HG03025 (cell line): ENCODE results near the gene RPL12.
A peak's percentile ranks its signal among the peaks of the same experiment; 100 is the strongest.

Experiments used
- ATAC-seq: cut with Tn5 transposase; IDR thresholded peaks from one replicate; pipeline ENCODE4 v1.9.1; 2021; ENCODE audit warnings: mild to moderate bottlenecking, moderate library complexity; ENCODE audit not compliant: unreplicated experiment, low FRiP score

Gene RPL12

DNA sequence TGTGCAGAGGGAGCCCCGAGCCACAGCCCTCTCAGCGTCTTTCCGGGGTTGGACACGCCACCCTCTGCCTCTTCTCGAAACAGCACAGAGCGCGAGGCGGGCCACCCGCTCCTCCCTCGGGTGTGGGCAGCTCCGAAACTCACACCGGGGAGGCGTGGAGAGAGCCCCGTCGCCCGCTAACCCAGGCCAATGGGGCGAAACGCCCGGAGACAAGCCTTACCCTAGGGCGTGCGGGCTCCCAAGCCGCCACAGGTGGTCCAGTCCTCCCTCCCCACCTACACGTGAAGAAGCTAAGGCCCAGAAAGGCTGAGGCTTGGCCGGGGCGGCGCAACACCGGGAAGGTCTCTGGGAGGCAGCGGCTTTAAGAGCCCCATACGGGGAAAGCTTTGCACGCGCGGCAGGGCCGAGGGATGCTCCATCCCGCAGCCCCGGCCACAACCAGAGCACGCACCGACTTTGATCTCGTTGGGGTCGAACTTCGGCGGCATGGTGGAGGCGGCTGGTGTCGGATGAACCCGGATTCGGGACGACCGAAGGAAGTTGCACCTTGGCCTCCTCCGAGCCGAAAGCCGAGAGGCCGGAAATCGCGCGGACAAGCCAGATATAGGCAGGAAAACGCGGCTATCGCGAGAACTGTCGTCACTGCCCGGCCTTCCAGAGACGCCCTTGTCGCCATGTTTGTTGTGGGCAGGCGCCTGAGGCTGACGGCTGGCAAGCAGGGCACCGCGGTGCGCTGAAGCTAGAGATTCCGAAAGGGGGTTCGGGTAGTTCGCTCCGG lies at the start of gene RPL12, which contains the start of gene LRSAM1:
RPL12 (minus strand) TSS at position 577 of the 778 bp plus-strand sequence; CDS start at position 488, 89 bp downstream.
LRSAM1 (plus strand) TSS at position 681 of the 778 bp plus-strand sequence. CDS start 3,018 bp downstream, outside the sequence.
- peak; percentile 61 for ATAC-seq

DNA sequence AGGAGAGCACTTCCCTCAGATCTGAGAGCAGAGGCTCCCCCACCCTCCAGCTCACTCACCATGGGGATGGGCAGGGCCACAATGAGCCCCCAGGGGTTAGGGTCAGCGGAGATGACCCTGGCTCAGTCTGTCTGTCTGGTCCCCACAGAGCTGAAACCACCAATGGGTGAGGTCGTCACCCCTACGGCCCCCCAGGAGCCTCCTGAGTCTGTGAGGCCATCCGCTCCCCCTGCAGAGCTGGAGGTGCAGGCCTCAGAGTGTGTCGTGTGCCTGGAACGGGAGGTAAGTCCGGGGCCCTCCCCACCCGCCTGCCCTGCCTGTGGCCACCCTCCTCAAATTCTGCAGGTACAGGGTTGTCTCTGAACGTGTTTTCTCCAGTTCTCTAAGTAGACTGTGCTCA lies 49.7 kb upstream of the RPL12 start:
- no peak for ATAC-seq

DNA sequence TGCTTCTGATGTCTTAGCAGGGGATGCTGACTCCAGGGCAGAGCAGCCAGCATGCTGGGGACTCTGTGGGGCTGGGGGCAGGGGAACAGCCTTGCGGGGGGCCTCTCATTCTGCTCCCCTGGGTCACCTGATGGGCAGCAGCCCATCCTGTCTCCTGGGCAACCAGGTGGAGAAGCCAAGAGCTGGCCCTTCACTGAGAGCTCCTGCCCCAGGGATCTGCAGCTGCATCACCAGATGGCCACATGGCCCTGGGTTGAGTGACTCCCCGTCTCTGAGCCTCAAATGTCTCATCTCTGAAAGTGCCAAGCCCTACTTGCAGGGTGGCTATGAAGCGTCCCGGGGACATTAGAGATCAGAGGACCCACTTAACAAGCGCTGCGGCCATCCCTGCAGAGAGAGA lies 49.2 kb upstream of the RPL12 start:
- ATAC-seq: no peak

DNA sequence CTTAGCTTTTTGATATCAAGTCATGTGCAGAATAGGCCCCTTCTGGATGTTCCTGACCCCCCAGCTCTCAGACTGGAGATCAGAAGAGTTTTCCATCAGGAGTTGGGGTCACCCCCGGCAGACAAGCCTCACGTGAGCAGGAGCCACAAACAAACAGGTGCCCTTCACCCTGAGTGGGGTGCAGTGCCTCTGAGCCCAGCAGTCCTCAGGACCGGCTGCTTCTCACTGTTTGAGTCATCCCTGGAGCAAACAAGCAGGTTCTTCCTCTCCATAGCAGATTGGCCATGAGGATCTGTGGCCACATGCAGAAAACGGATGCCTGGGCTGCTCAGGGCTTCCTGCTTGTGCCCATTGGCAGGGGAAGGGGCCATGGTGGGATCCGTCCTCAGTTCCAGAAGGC lies 47.1 kb upstream of the RPL12 start:
- ATAC-seq: no peak

DNA sequence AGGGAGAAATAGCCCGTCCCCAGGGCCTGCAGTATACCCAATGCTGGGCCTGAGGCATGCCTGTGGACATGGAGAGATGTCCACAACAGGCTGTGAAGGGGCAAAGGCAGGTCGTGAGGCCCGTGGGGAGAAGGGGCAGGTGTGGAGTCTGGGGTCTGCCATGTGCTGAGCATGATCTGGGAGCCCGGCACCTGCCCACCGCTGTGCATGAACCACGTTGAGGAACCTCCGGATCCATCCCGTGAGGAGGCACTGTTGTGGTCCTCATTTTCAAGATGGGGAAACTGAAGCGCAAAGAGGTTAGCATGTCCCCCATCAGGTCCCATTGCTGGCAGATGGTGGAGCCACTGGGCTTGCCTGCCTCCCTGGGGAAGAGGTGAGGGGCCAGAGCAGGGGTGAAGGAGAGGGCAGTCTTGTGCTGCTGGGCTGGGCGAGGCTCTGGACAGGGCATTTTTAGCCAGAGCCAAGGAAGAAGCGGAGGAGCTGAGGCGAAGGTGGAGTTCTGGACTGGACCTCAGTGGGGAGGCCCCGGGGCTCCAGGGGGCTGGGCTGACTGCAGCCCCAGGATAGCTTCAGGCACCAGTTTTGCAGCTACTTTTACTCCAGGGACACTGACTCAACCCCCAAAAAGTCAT lies 46.6 kb upstream of the RPL12 start:
- no peak for ATAC-seq

DNA sequence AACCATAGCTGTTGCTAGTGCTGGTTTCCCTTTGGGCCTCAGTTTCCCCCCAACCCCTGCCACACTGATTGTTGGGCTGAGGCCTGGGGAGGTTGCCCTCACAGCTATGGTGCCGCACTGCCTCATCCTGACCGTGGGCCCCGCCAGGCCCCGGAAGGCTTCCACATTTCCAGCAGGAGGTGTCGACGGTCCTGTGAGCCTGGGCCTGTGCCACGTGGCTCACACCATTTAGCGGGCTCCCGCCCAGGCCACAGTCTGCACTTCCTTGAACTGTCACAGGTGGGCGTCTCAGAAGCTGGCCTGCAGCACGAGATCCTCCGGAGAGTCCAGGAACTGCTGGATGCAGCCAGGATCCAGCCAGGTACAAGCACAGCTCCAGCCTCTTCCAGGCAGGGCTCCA lies 45.8 kb upstream of the RPL12 start:
- no peak for ATAC-seq

DNA sequence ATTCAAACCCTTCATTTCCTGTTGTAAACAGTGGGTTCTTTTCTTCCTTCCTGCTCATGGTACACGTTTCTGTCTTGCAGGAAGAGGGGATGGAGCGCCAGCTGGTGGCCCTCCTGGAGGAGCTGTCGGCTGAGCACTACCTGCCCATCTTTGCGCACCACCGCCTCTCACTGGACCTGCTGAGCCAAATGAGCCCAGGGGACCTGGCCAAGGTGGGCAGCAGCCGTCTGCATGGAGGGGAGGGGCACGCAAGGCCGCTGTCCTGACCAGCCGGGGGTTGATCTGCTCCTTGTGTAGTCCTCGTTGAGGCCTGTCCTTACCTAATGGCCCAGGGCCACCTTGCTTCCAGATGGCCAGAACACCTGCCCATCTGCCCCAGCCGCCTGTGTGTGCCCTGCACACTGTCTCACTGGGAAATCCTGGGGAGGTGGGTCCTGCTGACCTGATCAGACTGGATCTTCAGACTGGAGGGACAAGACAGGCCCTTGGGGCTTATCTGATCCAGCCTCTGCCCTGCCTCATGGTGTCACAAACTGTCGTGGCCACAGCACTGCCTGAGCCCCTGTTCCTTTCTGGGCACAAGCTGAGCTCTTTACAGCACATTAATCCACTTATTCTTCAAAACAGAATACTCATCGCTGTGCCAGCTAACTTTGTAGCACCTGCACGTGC lies 44.8 kb upstream of the RPL12 start:
- no peak for ATAC-seq

DNA sequence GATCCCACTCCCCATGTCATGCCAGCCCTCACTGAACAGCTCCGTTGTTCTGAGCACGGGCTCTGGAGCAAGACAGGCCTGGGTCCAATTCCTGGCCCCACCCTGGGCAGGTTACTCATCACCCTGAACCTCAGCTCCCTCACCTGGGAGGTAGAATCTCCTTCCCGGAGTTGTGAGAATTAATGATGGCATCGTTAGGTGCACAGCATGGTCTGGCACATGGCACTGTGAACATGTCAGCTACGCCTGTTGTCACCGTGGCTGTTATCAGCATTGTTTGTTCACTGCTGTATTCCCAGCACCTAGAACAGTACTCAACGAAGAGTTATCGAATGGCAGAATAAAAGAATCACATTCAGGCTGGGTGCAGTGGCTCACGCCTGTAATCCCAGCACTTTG lies 43.1 kb upstream of the RPL12 start:
- ATAC-seq: no peak

DNA sequence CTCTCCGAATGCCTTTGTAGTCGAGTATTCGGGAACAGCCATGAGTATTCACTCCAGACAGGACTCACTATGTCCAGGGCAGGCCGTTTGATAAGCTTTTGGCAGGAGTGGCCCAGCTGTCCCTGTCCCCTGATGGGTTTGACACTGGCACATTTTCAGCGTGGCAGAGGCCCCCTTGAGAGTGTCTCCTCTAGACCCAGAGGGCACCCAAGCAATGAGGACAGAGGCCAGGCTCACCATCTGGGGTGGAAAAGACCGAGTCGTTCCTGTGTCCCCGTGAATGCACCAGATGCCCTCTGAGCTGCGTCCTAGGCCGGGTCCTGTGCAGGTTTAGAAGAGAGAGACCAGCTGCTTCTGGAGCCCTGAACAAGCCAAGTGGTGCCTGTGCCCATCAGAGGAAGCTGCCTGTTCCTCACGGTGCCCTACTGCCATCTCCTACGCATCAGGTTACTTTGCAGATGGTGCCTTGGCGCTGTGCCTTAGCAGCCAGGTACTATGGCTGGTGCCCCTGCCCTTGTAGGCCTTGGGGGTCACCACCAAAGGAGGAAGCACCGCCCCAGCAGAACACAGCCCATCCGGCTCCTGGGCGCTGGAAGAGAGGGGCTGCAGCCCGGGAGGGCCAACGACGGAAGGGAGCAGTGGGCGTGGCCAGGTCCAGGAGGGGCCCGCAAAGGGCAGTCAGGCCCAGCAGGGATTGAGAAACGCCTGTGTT lies 42.5 kb upstream of the RPL12 start:
- ATAC-seq: no peak

DNA sequence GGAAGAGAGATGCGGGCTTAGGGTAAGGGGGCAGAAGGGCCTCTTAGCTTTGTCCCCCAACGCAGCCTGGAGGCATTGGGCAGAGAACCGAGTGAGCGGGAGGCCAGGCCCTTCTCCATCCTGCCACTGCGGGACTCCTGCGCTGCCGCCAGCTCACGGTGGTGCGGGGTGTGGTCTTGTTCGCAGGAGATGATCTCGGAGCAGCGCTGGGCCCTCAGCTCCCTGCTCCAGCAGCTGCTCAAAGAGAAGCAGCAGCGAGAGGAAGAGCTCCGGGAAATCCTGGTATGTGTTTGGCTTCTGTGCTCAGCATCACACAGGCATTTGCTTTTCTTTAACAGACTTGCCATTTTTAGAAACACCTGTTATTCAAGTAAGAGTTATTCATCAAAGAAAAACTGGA lies 41.4 kb upstream of the RPL12 start:
- no peak for ATAC-seq

DNA sequence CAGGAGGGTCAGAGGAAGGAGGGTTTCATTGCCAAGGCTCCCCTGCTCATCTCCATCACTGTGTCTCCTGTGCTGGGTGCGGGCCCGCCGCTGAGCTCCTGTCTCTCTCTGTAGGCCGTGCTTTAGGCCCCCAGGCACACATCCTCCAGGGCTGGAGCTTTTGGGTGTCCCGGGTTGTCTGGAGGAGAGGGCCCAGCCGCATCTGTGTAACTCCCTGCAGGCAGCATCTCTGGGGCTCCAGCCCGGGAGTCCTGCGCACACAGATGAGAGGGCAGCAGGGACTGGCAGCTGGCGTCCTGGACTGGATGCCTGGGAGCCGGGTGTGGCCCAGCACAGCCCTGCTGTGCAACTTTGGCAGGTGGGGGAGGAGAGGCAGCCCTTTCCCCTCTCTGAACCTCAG lies 40.3 kb upstream of the RPL12 start:
- ATAC-seq: no peak

DNA sequence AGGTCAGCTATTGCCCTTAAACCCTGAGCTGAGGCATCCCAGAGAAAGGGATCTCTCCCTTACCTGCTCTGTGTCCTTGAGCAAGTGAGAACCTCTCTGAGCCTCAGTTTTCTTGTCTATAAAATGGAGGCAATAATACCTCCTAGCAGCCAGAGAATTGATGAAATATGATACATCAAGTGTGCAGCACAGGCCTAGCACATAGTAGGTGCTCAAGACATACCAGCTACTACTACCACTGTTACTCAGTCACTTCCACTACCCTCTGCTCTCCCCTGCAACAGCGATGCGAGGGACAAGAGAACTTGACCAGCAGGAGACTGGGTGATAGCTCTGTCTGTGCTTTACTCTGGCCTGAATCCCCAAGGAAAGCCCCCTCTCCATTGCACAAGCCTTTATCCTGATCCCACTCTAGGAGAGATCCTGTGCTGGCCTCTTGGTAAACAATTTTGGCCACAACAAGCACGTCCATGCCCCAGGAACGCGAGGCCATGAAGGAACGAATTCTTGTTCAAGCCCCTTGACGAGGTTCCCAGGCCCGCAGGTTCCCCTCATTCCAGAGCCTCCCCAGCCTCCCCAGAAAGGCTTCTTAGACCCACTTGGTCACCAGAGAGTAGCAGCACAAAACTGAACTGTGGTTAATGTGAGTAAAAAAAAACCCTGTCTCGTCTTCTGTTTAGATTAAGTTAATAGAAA lies 39.5 kb upstream of the RPL12 start:
- no peak for ATAC-seq

DNA sequence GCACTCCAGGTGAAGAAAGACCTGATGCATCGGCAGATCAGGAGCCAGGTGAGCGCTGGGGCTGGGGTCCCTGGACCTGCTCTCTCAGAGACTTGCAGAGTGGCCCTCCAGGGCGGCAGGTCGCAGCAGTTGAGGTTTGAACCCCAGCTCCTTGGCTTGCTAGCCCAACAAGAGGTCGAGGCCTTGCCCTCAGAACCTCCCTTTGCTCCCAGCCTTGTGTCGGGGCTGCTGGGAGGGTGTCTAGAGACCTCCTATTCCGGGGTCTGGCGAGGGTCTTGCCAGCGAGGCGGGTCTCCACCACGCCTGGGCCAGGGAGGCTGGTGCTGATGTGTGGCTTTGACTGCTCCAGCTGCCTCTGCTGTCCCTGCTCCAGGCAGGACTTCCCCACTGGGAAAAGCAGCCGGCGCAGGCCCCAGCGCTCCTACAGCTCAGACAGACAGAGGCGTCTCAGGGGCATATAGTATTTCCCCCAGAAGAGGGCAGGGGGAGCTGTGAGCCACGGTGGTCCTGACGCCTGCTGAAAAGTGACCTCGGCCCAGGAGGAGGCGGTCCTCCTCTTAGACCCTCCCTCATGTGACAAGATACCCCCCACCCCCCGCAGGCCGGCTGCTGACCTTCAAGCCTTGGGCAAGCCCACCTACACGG lies 38.4 kb upstream of the RPL12 start:
- no peak for ATAC-seq

DNA sequence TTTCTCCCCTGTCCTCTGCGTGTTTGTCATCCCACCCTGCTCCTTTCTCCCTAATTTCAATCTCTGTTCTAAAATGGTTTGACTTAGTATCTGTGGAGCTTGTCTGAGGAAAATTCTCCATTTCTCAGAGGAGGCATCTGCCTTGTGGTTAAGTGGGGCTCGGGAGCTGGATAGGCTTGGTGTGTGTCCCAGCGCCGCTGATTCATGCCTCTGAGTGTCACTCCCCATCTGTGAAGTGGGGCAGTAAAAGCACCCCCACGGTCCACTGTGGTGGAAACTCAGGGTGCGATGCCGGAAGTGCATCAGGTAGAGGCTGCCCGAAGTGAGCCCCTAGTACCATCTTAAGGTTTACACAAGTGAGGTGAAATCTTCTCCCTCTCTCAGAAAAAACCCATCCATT lies 37.7 kb upstream of the RPL12 start:
- no peak for ATAC-seq

DNA sequence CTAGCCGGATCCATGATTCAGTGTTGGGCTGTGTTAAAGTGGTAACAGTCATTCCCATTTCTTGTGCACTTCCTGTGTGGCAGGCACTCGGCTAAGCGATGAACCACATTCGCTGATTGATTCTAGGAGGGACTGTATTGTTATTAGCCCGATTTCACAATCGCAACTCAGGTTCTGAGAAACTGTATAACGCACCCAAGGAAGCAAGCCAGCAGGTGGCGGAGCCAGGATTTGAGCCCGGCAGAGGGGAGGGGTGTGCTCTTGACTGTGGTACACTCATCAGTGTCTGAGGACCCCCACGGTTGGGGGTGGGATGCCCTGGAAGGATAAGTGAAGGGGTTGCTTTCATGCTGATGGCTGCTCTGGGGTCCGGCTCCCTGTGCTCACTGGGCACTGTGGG lies 34.8 kb upstream of the RPL12 start:
- ATAC-seq: no peak

DNA sequence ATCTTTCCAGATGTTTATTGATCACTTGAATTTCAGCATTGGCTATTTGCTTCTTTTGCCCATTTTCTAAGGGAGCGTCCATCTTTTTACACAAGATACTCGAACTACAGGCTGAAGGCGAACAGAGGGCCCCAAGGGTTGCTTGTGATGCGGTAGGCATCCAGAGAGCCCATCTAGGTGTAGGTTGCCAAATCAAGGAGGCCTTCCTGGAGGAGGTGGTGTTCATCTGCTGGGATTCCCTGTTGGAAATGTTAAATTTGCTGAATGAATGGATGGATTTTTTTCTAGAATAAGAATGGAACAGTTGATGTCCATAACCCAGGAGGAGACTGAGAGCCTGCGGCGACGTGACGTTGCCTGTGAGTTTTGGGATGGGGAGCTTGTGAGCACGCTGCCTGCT lies 31.5 kb upstream of the RPL12 start:
- ATAC-seq: no peak

DNA sequence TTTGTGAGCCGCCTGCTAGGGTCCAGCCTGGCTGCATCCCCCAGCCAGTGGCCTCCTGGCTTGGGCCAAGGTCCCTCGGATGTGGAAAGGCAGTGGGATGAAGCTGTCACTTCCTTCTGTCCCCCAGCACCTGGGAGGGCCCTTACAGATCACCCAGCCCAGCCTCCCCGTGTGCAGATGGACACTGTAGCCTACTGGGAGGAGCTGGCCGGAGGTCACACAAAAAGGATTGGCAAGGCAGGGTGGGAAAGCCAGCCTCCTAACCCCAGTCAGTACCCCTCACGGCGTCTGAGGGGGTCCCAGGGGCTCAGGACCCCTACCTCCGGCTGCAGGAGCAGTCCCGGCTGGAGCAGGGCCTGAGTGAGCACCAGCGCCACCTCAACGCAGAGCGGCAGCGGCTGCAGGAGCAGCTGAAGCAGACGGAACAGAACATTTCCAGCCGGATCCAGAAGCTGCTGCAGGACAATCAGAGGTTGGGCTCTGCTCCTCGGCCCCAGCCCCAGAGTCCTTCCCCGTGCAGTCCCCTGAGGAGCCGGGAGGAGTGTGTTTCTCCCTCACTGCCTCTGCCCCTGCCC lies 28.4 kb upstream of the RPL12 start:
- ATAC-seq: no peak

DNA sequence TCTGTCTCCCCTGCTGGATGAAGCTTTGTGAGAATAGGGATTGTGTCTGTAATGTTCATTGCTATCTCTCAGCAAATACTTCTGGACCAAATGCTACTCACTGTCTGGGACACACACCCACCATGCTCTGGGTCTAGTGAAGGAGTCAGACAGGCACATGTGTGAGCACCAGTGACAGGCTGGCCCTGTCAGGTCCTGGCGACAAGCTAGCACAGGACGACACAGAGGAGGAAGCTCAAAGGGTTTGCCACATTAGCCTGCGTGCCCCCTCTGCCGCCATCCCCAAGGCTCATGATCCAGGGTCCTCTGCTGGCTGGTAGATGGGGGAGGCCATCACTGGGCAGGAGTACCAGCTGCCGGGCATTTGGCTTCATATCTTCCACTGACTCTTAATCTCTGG lies 23.4 kb upstream of the RPL12 start:
- no peak for ATAC-seq

DNA sequence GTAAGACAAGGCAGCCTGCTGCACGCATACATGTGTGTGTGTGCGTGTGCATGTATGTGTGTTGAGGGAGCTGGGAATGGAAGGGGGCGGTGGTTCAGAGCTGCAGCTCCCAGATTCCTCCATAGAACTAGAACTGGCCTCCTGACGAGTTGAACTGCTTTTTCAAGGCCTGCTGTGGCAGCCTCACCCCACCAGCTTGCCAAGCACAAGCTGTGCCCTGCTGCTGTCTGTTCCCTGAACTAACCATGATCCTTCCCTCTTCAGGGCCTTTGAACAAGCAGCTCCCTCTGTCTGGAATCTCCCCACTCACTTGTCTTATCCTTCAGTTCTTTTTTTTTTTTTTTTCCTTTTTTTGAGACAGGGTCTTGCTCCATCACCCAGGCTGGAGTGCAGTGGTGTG lies 22.7 kb upstream of the RPL12 start:
- no peak for ATAC-seq

DNA sequence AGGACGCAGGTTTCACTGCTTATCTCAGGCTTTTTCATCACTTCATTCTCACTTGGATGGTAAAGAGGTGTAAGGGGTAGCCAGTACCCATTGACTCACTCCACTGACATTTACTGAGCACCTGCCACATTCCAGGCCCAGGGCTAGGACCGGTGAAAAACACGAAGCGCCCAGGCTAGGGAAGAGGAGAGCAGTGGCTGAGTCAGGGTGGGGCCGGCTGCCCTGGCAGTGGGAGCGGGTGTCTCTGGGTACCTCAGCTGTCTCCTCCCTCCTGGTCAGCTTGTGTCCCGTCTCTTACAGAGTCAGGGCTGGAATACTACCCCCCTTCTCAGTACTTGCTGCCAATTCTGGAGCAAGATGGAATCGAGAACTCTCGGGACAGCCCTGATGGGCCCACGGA lies 22.3 kb upstream of the RPL12 start:
- no peak for ATAC-seq
